Trophoblast cell (in vitro differentiated cells and primary cell): Measurements from ENCODE around the gene SMTNL1.

Experiments
- DNase-seq, 2 donors: peaks; one replicate each; pipeline ENCODE4 v3.0.0-alpha.2; 2016
- H2AFZ ChIP-seq: 2 replicates; pipeline ENCODE4 v1.6.1; 2013; ENCODE audit warnings: low read length, moderate library complexity, mild to moderate bottlenecking; ENCODE audit not compliant: insufficient read depth, poor library complexity
- H2AK5ac ChIP-seq: 2 replicates; pipeline ENCODE4 v1.6.1; 2013; ENCODE audit warnings: mild to moderate bottlenecking, low read length
- H2BK120ac ChIP-seq: 2 replicates; pipeline ENCODE4 v1.6.1; 2013; ENCODE audit warnings: low read length, mild to moderate bottlenecking, moderate library complexity; ENCODE audit not compliant: insufficient read depth, poor library complexity
- H2BK12ac ChIP-seq: 2 replicates; pipeline ENCODE4 v1.6.1; 2013; ENCODE audit warnings: mild to moderate bottlenecking, low read length, moderate library complexity
- H2BK5ac ChIP-seq: 2 replicates; pipeline ENCODE4 v1.6.1; 2013; ENCODE audit warnings: low read length, low read depth, moderate library complexity, mild to moderate bottlenecking; ENCODE audit not compliant: poor library complexity
- H3K14ac ChIP-seq: 2 replicates; pipeline ENCODE4 v1.6.1; 2013; ENCODE audit warnings: mild to moderate bottlenecking, low read length
- H3K18ac ChIP-seq: 2 replicates; pipeline ENCODE4 v1.6.1; 2013; ENCODE audit warnings: mild to moderate bottlenecking, low read length
- H3K23ac ChIP-seq: 2 replicates; pipeline ENCODE4 v1.6.1; 2013; ENCODE audit warnings: low read length
- H3K27ac ChIP-seq: 2 replicates; pipeline ENCODE4 v1.5.1; 2013; ENCODE audit warnings: low read depth, mild to moderate bottlenecking, inconsistent platforms, low read length, moderate library complexity
- H3K27me3 ChIP-seq: 2 replicates; pipeline ENCODE4 v1.6.1; 2013; ENCODE audit warnings: inconsistent platforms, mild to moderate bottlenecking, low read length, moderate library complexity; ENCODE audit not compliant: insufficient read depth
- H3K36me3 ChIP-seq, 2 experiments: 1 replicate in 1 of 2; 2 replicates in 1 of 2; pipeline ENCODE4 v1.6.1; 2013; ENCODE audit warnings: low read length in 2 of 2, mild to moderate bottlenecking in 2 of 2, moderate library complexity in 1 of 2; ENCODE audit not compliant: insufficient read depth in 2 of 2, control insufficient read depth in 1 of 2
- H3K4ac ChIP-seq: 2 replicates; pipeline ENCODE4 v1.6.1; 2013; ENCODE audit warnings: low read depth, mild to moderate bottlenecking, low read length, moderate library complexity
- H3K4me1 ChIP-seq, 2 experiments: 1 replicate in 1 of 2; 2 replicates in 1 of 2; pipeline ENCODE4 v1.6.1; 2013; ENCODE audit warnings: low read length in 2 of 2, mild to moderate bottlenecking in 2 of 2, moderate library complexity in 1 of 2; ENCODE audit not compliant: insufficient read depth in 2 of 2, control insufficient read depth in 1 of 2
- H3K4me2 ChIP-seq: 2 replicates; pipeline ENCODE4 v1.6.1; 2013; ENCODE audit warnings: inconsistent platforms, mild to moderate bottlenecking, low read length, moderate library complexity
- H3K4me3 ChIP-seq: 2 replicates; pipeline ENCODE4 v1.5.1; 2013; ENCODE audit warnings: mild to moderate bottlenecking, low read depth, low read length, inconsistent platforms
- H3K79me1 ChIP-seq: one replicate; pipeline ENCODE4 v1.6.1; 2013; ENCODE audit warnings: low read length
- H3K79me2 ChIP-seq: 2 replicates; pipeline ENCODE4 v1.6.1; 2013; ENCODE audit warnings: low read length, mild to moderate bottlenecking; ENCODE audit not compliant: control insufficient read depth, insufficient read depth, poor library complexity
- H3K9ac ChIP-seq: 2 replicates; pipeline ENCODE4 v1.6.1; 2013; ENCODE audit warnings: mild to moderate bottlenecking, low read length
- H3K9me3 ChIP-seq: 2 replicates; pipeline ENCODE4 v1.6.1; 2013; ENCODE audit warnings: low read depth, mild to moderate bottlenecking, control low read depth, inconsistent platforms, low read length; ENCODE audit not compliant: insufficient read depth
- H4K12ac ChIP-seq: 2 replicates; pipeline ENCODE4 v1.6.1; 2013; ENCODE audit warnings: low read depth, mild to moderate bottlenecking, low read length, moderate library complexity
- H4K8ac ChIP-seq: 2 replicates; pipeline ENCODE4 v1.6.1; 2013; ENCODE audit warnings: low read depth, mild to moderate bottlenecking, low read length, moderate library complexity
- H4K91ac ChIP-seq: one replicate; pipeline ENCODE4 v1.6.1; 2013; ENCODE audit warnings: low read depth, mild to moderate bottlenecking, low read length, moderate library complexity
- WGBS: extraction: QIAGEN DNeasy Blood & Tissue Kit; methylation state at CpG from one replicate; pipeline ENCODE4 v1.1.7; 2013; ENCODE audit warnings: missing lambda C conversion rate; ENCODE audit not compliant: insufficient read length, insufficient coverage; ENCODE audit errors: extremely low coverage; 5-methylcytosine and 5-hydroxymethylcytosine counted together

Gene SMTNL1

GRCh38 chr11:57493507-57494503 is 43.6 kb upstream of the SMTNL1 start:
- H3K4me1 ChIP-seq: peaks cover 0 to 9% of the 10 kb centered on the region in 2 experiments
- H3K23ac ChIP-seq: no peak overlapping the region
- H4K91ac ChIP-seq: peak overlapping the region; percentile 59
- no peak overlapping the region for H3K27ac ChIP-seq
- H3K14ac ChIP-seq: no peak overlapping the region
- H3K9ac ChIP-seq: no peak overlapping the region
- peak overlapping the region; percentile 4 for H2AFZ ChIP-seq
- WGBS: no CpG with 5 or more reads among the region's 15 CpGs
- H3K36me3 ChIP-seq: no peaks in the 10 kb centered on the region
- H2AK5ac ChIP-seq: no peak overlapping the region
- no peaks in the 10 kb centered on the region for H3K9me3 ChIP-seq
- no peaks in the 10 kb centered on the region for H3K27me3 ChIP-seq
- peak overlapping the region; percentile 1 for H2BK120ac ChIP-seq
- no peaks in the 10 kb centered on the region for H3K79me1 ChIP-seq
- H3K4me3 ChIP-seq: no peak overlapping the region
- H2BK5ac ChIP-seq: no peak overlapping the region
- no peak overlapping the region for H3K4ac ChIP-seq
- H2BK12ac ChIP-seq: no peak overlapping the region
- H4K8ac ChIP-seq: peak overlapping the region; percentile 12
- no peak overlapping the region for H3K18ac ChIP-seq
- no peak overlapping the region for H3K4me2 ChIP-seq
- peak; percentile 79 to 91 for DNase-seq
- no peak overlapping the region for H4K12ac ChIP-seq
- no peaks in the 10 kb centered on the region for H3K79me2 ChIP-seq

DNA sequence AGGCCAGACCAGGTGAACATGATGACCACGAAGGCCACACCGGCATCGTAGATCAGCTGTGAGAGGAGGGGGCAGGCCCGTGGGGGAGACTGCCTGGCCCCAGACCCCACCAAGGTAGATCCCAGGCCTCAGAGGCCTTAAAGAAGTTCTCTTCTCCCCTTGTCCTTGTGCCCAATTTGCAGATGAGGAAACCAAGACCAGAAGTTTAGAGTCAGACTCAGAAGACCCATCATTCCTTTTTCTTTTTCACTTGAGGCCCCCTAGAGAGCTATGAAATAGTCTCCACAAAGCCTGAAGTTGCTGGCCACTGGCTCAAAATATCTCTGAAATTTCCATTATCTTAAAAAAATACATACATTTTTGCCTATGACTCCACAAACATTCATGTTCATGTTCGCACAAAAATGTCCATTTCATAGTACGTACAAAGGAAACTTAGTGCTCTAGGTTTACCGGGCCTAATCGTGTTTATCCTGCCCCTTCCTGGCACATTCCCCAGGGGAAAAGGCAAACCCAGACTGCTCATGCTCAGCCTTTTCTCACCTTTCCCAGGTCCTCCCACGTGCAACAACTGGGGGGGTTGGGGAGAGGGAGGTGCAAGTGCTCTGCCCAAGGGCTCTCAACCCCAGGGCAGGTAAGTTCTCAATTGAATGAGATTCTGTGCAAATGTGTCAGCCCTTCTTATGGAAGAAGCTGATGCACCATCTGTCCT is 41.1 kb upstream of the SMTNL1 start:
- Histone ChIP-seq H3K4ac (no peak overlapping the region), H4K8ac (no peak overlapping the region), H2AK5ac (no peak overlapping the region), H2BK12ac (no peak overlapping the region), H3K36me3 (no peaks in the 10 kb centered on the region), H3K27me3 (no peaks in the 10 kb centered on the region), H2AFZ (no peak overlapping the region), H4K91ac (no peak overlapping the region), H3K23ac (no peak overlapping the region), H3K9me3 (peaks cover 2% of the 10 kb centered on the region), H3K18ac (no peak overlapping the region), H3K79me2 (no peaks in the 10 kb centered on the region), H3K9ac (no peak overlapping the region), H3K79me1 (peaks cover 3% of the 10 kb centered on the region), H3K4me3 (no peak overlapping the region), H3K4me2 (no peak overlapping the region), H2BK5ac (no peak overlapping the region), H3K27ac (no peak overlapping the region), H3K14ac (no peak overlapping the region), H4K12ac (no peak overlapping the region), H3K4me1 (peaks cover 3 to 14% of the 10 kb centered on the region in 2 experiments), H2BK120ac (no peak overlapping the region)
- no CpG with 5 or more reads among the region's 9 CpGs for WGBS
- DNase-seq: no peak

DNA sequence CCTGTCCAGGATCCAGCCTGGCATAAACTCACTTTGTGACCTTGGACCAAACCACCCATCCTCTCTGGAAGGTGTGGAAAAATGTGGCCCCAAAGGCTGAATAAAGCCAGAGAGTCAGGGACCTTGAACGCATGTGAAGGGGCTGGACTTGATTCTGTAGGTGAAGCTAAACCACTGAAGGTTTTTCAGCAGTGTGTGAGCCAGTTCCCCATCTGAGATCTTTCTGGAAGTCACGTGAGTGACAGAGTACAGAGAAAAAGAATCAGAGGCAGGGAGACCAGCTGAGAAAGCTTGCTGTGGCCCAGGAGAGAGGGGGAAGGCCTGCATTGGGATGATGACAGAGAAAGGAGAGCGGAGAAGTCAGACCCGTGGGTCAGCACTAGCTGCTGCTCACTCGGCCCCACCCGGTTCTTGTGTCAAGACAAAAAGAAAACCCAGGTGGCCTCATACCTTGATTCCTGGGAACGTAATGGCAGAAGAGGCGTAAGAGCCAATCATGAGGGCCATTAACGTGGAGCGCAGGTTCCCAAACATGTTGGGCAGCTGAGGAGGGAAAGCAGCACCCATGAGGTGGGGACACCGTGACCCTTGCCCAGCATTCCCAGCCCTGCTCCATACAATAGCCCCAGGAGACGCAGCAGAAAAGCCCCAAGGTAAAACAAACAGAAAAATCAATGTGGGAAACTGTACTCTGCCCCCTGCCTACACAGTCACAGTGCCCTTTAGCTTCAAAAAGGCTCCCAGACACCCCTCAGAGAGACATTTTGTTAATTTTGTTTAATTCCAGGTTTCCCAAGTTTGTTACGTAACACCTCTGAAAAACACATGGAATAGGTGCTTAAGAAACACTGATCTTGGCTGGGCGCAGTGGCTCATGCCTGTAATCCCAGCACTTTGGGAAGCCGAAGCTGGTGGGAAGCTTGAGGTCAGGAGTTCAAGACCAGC is 39.8 kb upstream of the SMTNL1 start:
- no peaks in the 10 kb centered on the region for H3K27me3 ChIP-seq
- H4K8ac ChIP-seq: no peak overlapping the region
- no peak overlapping the region for H3K14ac ChIP-seq
- H3K18ac ChIP-seq: no peak overlapping the region
- peaks cover 2% of the 10 kb centered on the region for H3K9me3 ChIP-seq
- H3K79me1 ChIP-seq: peaks cover 3% of the 10 kb centered on the region
- no peak overlapping the region for H2BK12ac ChIP-seq
- no peak overlapping the region for H3K4me2 ChIP-seq
- peaks cover 3 to 14% of the 10 kb centered on the region in 2 experiments for H3K4me1 ChIP-seq
- H2BK5ac ChIP-seq: no peak overlapping the region
- no peaks in the 10 kb centered on the region for H3K79me2 ChIP-seq
- no peak overlapping the region for H3K23ac ChIP-seq
- H3K27ac ChIP-seq: no peak overlapping the region
- H4K91ac ChIP-seq: no peak overlapping the region
- no peak overlapping the region for H2AK5ac ChIP-seq
- H3K4ac ChIP-seq: no peak overlapping the region
- peak overlapping the region; percentile 7 for H2BK120ac ChIP-seq
- no peaks in the 10 kb centered on the region for H3K36me3 ChIP-seq
- no peak overlapping the region for H3K9ac ChIP-seq
- no peak overlapping the region for H4K12ac ChIP-seq
- no peak overlapping the region for H3K4me3 ChIP-seq
- no CpG with 5 or more reads among the region's 15 CpGs for WGBS
- H2AFZ ChIP-seq: no peak overlapping the region
- no peak for DNase-seq

GRCh38 chr11:57498540-57498939 is 38.9 kb upstream of the SMTNL1 start:
- Histone ChIP-seq H3K4ac (no peak overlapping the region), H2BK12ac (no peak overlapping the region), H3K4me2 (no peak overlapping the region), H2AFZ (no peak overlapping the region), H2AK5ac (no peak overlapping the region), H3K9ac (no peak overlapping the region), H4K91ac (no peak overlapping the region), H3K14ac (no peak overlapping the region), H3K79me2 (no peaks in the 10 kb centered on the region), H4K12ac (no peak overlapping the region), H2BK120ac (no peak overlapping the region), H3K4me1 (peaks cover 3 to 14% of the 10 kb centered on the region in 2 experiments), H3K27me3 (no peaks in the 10 kb centered on the region), H3K36me3 (no peaks in the 10 kb centered on the region), H3K27ac (no peak overlapping the region), H3K23ac (no peak overlapping the region), H3K79me1 (peaks cover 3% of the 10 kb centered on the region), H3K18ac (no peak overlapping the region), H2BK5ac (no peak overlapping the region), H3K4me3 (no peak overlapping the region), H4K8ac (no peak overlapping the region), H3K9me3 (peaks cover 2% of the 10 kb centered on the region)
- DNase-seq: no peak
- WGBS: no CpG with 5 or more reads among the region's 6 CpGs
